ENCODE data around the gene PIGQ. TPM values are rescaled to one million over a fixed set of nuclear protein-coding genes. Genes with fewer than 3 reads are reported as not detected.

The PIGQ gene
- total RNA-seq, 1 donor from 2014 or later: 70.2 TPM

- H3K4me1 ChIP-seq: no peaks in the 10 kb centered on the region
- intact Hi-C loops (cut with DNase I): no loop called here
- TF ChIP-seq CTCF (IDR thresholded peaks at IDR 0.05): no peak
- no peaks in the 10 kb centered on the region for H3K27me3 ChIP-seq
- DNase-seq (ENCODE audit: low spot score in 2 of 2): no peak
- H3K27ac ChIP-seq: no peak overlapping the region
- H3K4me3 ChIP-seq: no peak overlapping the region
- peaks cover 43 to 53% of the 10 kb centered on the region in 2 donors for H3K36me3 ChIP-seq
- H3K9me3 ChIP-seq: no peaks in the 10 kb centered on the region
Measured at GRCh38 chr16:552171-552570, 17.6 kb upstream of the PIGQ start.

GRCh38 chr16:553601-554296 lies 16.0 kb upstream of the PIGQ start:
- no peak overlapping the region for H3K4me3 ChIP-seq
- no peak for TF ChIP-seq CTCF (IDR thresholded peaks at IDR 0.05)
- H3K27me3 ChIP-seq: no peaks in the 10 kb centered on the region
- no peak overlapping the region for H3K27ac ChIP-seq
- no peaks in the 10 kb centered on the region for H3K9me3 ChIP-seq
- intact Hi-C loops (cut with DNase I): no loop called here
- H3K36me3 ChIP-seq: peaks cover 35 to 39% of the 10 kb centered on the region in 2 donors
- H3K4me1 ChIP-seq: no peaks in the 10 kb centered on the region
- no peak for DNase-seq (ENCODE audit: low spot score in 2 of 2)

- H3K9me3 ChIP-seq: no peaks in the 10 kb centered on the region
- peaks cover 30 to 34% of the 10 kb centered on the region in 2 donors for H3K36me3 ChIP-seq
- intact Hi-C loops (cut with DNase I): no loop called here
- H3K27ac ChIP-seq: no peak overlapping the region
- no peak for TF ChIP-seq CTCF (IDR thresholded peaks at IDR 0.05)
- H3K27me3 ChIP-seq: peaks cover 3% of the 10 kb centered on the region
- no peak for DNase-seq (ENCODE audit: low spot score in 2 of 2)
- no peaks in the 10 kb centered on the region for H3K4me1 ChIP-seq
- no peak overlapping the region for H3K4me3 ChIP-seq
Measured at GRCh38 chr16:554297-554621, 15.5 kb upstream of the PIGQ start.

GRCh38 chr16:554640-555365 lies 15.0 kb upstream of the PIGQ start:
- Histone ChIP-seq H3K4me3 (no peak overlapping the region), H3K36me3 (peaks cover 27 to 28% of the 10 kb centered on the region in 2 donors), H3K27me3 (peaks cover 7% of the 10 kb centered on the region), H3K4me1 (peaks cover 0 to 2% of the 10 kb centered on the region in 2 donors), H3K27ac (no peak overlapping the region), H3K9me3 (no peaks in the 10 kb centered on the region)
- intact Hi-C loops (cut with DNase I): no loop called here
- DNase-seq (ENCODE audit: low spot score in 2 of 2): no peak
- TF ChIP-seq CTCF (IDR thresholded peaks at IDR 0.05): no peak

- no peak overlapping the region for H3K4me3 ChIP-seq
Measured at GRCh38 chr16:555528-556473, 14.0 kb upstream of the PIGQ start.

More at GRCh38 chr16:555528-556473, 14.0 kb upstream of the PIGQ start:
- no peaks in the 10 kb centered on the region for H3K9me3 ChIP-seq
- peaks cover 0 to 2% of the 10 kb centered on the region in 2 donors for H3K4me1 ChIP-seq
- no peak overlapping the region for H3K27ac ChIP-seq
- H3K27me3 ChIP-seq: peaks cover 7% of the 10 kb centered on the region
- TF ChIP-seq CTCF (IDR thresholded peaks at IDR 0.05): no peak
- peaks cover 21 to 25% of the 10 kb centered on the region in 2 donors for H3K36me3 ChIP-seq
- intact Hi-C loops (cut with DNase I): no loop called here
- no peak for DNase-seq (ENCODE audit: low spot score in 2 of 2)
